WI38 (cell line): Measurements from ENCODE around the gene TUBGCP6.

Experiments
- H3K4me3 ChIP-seq: 2 replicates; pipeline ENCODE4 v1.5.1; 2011; ENCODE audit warnings: low read depth, mild to moderate bottlenecking, control low read depth, low read length
- CTCF ChIP-seq: IDR thresholded peaks from 2 replicates; pipeline ENCODE4 v1.5.1; 2012; ENCODE audit warnings: low read depth, mild to moderate bottlenecking, control low read depth, low read length

Gene TUBGCP6

GRCh38 chr22:50213263-50213662, 31.6 kb downstream of the TUBGCP6 start:
- no peak for TF ChIP-seq CTCF
- H3K4me3 ChIP-seq, result no peak overlapping the region

- H3K4me3 ChIP-seq, result no peak overlapping the region
- TF ChIP-seq CTCF, result no peak
Measured at GRCh38 chr22:50211147-50211546, 33.7 kb downstream of the TUBGCP6 start.

GRCh38 chr22:50210378-50211139, 34.3 kb downstream of the TUBGCP6 start:
- TF ChIP-seq CTCF, result no peak
- H3K4me3 ChIP-seq, result no peak overlapping the region

GRCh38 chr22:50209893-50210292, 34.9 kb downstream of the TUBGCP6 start:
- no peak overlapping the region for H3K4me3 ChIP-seq
- peak; percentile 84 for TF ChIP-seq CTCF

- H3K4me3 ChIP-seq, result no peak overlapping the region
- no peak for TF ChIP-seq CTCF
Measured at GRCh38 chr22:50208939-50209892, 35.6 kb downstream of the TUBGCP6 start.

GRCh38 chr22:50208430-50208938, 36.3 kb downstream of the TUBGCP6 start:
- TF ChIP-seq CTCF, result no peak

More at GRCh38 chr22:50208430-50208938, 36.3 kb downstream of the TUBGCP6 start:
- H3K4me3 ChIP-seq, result no peak overlapping the region
